Measurements from ENCODE around the gene TBXAS1. TPM values are rescaled to one million over a fixed set of nuclear protein-coding genes. Genes with fewer than 3 reads are reported as not detected.
"Not testable (repeated sequence)": the region's sequence is repeated elsewhere in the genome, so short reads cannot be mapped to it uniquely, and the experiment has no call there.

TBXAS1 gene
- total RNA-seq, 2 experiments from 2014 or later, result 5.5 to 6.0 TPM

- Mint-ChIP-seq H3K9me3 (peaks cover 12% of the 10 kb centered on the region), H3K4me1 (ENCODE audit: low read depth) (peaks cover 1% of the 10 kb centered on the region), H3K27ac (no peak overlapping the region), H3K27me3 (no peaks in the 10 kb centered on the region), H3K36me3 (ENCODE audit: low read depth) (no peaks in the 10 kb centered on the region), H3K4me3 (no peak overlapping the region)
- no peak overlapping the region for H3K4me3 ChIP-seq (ENCODE audit: low read length)
- ATAC-seq (ENCODE audit: poor library complexity), result no peak
- POLR2A ChIA-PET, result no interaction called here
- H3K9me3 ChIP-seq (ENCODE audit: control insufficient read depth in 1 of 2, insufficient read depth in 1 of 2, low read length in 2 of 2), result no peaks in the 10 kb centered on the region
- no peak for TF ChIP-seq CTCF (IDR thresholded peaks at IDR 0.05)
- H3K4me1 ChIP-seq (ENCODE audit: insufficient read depth, low read length), result no peaks in the 10 kb centered on the region
- H3K27ac ChIP-seq (ENCODE audit: low read depth in 1 of 2, low read length in 2 of 2), result no peak overlapping the region
- H3K27me3 ChIP-seq (ENCODE audit: control insufficient read depth in 1 of 2, insufficient read depth in 2 of 2, low read length in 2 of 2), result no peaks in the 10 kb centered on the region
- intact Hi-C loops (cut with DNase I, micrococcal nuclease), result no loop called here
- DNase-seq, result peak in 1 of 14 experiments; percentile 15
- no peaks in the 10 kb centered on the region for H3K36me3 ChIP-seq (ENCODE audit: insufficient read depth, low read length)
- CTCF ChIA-PET, result no interaction called here
These were observed 72.8 kb downstream of the TBXAS1 start for GRCh38 chr7:139901901-139902300.

DNA sequence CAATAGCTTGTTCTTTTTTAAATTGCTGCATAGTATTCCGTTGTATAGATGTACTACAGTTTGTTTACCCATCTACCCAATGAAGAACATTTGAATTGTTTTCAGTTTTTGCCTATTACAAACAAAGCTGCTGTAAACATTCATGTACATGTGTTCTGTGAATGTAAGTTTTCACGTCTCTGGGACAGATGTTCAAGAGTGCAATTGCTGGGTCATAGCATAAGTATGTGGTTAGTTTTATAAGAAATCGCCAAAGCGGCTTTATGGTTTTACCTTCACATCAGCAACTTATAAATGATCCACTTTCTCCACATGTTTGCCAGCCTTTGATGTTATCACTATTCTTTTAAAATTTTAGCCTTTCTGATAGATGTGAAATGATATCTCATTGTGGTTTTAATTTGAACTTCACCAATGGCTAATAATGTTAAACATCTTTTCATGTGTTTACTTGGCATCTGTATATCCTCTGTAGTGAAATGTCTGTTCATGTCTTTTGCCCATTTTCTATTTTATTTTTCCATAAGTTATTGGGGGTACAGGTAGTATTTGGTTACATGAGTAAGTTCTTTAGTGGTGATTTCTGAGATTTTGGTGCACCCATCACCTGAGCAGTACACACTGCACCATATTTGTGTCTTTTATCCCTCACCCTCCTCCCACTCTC is 73.5 kb downstream of the TBXAS1 start:
- Mint-ChIP-seq H3K27ac (no peak overlapping the region), H3K36me3 (ENCODE audit: low read depth) (no peaks in the 10 kb centered on the region), H3K4me3 (no peak overlapping the region), H3K27me3 (no peaks in the 10 kb centered on the region), H3K4me1 (ENCODE audit: low read depth) (peaks cover 8% of the 10 kb centered on the region), H3K9me3 (peaks cover 13% of the 10 kb centered on the region)
- TF ChIP-seq CTCF (IDR thresholded peaks at IDR 0.05), result no peak
- ATAC-seq (ENCODE audit: poor library complexity), result no peak
- ChIA-PET POLR2A (no interaction called here), CTCF (no interaction called here)
- DNase-seq, result no peak
- Histone ChIP-seq H3K27ac (ENCODE audit: low read depth in 1 of 2, low read length in 2 of 2) (no peak overlapping the region), H3K27me3 (ENCODE audit: control insufficient read depth in 1 of 2, insufficient read depth in 2 of 2, low read length in 2 of 2) (no peaks in the 10 kb centered on the region), H3K36me3 (ENCODE audit: insufficient read depth, low read length) (no peaks in the 10 kb centered on the region), H3K4me3 (ENCODE audit: low read length) (no peak overlapping the region), H3K4me1 (ENCODE audit: insufficient read depth, low read length) (no peaks in the 10 kb centered on the region), H3K9me3 (ENCODE audit: control insufficient read depth in 1 of 2, insufficient read depth in 1 of 2, low read length in 2 of 2) (no peaks in the 10 kb centered on the region)
- intact Hi-C loops (cut with DNase I, micrococcal nuclease), result no loop called here

DNA sequence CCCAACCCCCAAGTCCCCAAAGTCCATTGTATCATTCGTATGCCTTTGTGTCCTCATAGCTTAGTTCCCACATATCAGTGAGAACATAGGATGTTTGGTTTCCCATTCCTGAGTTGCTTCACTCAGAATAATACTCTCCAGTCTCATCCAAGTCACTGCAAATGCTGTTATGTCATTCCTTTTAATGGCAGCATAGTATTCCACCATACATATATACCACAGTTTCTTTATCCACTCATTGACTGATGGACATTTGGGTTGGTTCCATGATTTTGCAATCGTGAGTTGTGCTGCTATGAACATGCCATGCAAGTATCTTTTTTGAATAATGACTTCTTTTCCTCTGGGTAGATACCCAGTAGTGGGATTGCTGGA is 74.0 kb downstream of the TBXAS1 start:
- peaks cover 13% of the 10 kb centered on the region for H3K9me3 Mint-ChIP-seq
- H3K36me3 Mint-ChIP-seq (ENCODE audit: low read depth); H3K36me3 ChIP-seq (ENCODE audit: insufficient read depth, low read length); DNase-seq; H3K4me3 ChIP-seq (ENCODE audit: low read length); H3K27me3 ChIP-seq (ENCODE audit: control insufficient read depth in 1 of 2, insufficient read depth in 2 of 2, low read length in 2 of 2); H3K4me1 ChIP-seq (ENCODE audit: insufficient read depth, low read length); ATAC-seq (ENCODE audit: poor library complexity); H3K27me3 Mint-ChIP-seq; CTCF ChIA-PET; H3K9me3 ChIP-seq (ENCODE audit: control insufficient read depth in 1 of 2, insufficient read depth in 1 of 2, low read length in 2 of 2); intact Hi-C loops (cut with DNase I, micrococcal nuclease); POLR2A ChIA-PET; H3K4me3 Mint-ChIP-seq; H3K27ac Mint-ChIP-seq; H3K27ac ChIP-seq (ENCODE audit: low read depth in 1 of 2, low read length in 2 of 2): not testable (repeated sequence)
- H3K4me1 Mint-ChIP-seq (ENCODE audit: low read depth), result peaks cover 11% of the 10 kb centered on the region

DNA sequence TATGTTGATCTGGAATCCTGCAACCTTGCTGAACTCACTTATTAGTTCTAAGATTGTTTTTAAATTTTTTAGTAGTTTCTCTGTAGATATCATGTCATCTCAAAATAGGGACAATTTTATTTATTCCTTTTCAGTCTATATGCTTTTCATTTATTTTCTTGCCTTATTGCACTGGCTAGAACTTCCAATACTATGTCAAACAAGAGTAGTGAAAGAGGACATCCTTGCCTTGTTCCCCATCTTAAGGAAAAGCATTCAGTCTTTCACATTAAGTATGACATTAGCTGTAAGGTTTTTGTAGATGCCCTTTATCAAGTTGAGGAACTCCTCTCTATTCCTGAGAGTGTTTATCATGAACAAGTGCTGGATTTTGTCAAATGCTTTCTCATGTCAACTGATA is 77.8 kb downstream of the TBXAS1 start:
- ChIA-PET CTCF (no interaction called here), POLR2A (no interaction called here)
- Histone ChIP-seq H3K4me1 (ENCODE audit: insufficient read depth, low read length) (no peaks in the 10 kb centered on the region), H3K9me3 (ENCODE audit: control insufficient read depth in 1 of 2, insufficient read depth in 1 of 2, low read length in 2 of 2) (no peaks in the 10 kb centered on the region), H3K4me3 (ENCODE audit: low read length) (no peak overlapping the region), H3K36me3 (ENCODE audit: insufficient read depth, low read length) (no peaks in the 10 kb centered on the region), H3K27me3 (ENCODE audit: control insufficient read depth in 1 of 2, insufficient read depth in 2 of 2, low read length in 2 of 2) (no peaks in the 10 kb centered on the region), H3K27ac (ENCODE audit: low read depth in 1 of 2, low read length in 2 of 2) (no peak overlapping the region)
- no peak for TF ChIP-seq CTCF (IDR thresholded peaks at IDR 0.05)
- intact Hi-C loops (cut with DNase I, micrococcal nuclease), result no loop called here
- Mint-ChIP-seq H3K4me3 (no peak overlapping the region), H3K4me1 (ENCODE audit: low read depth) (peaks cover 19% of the 10 kb centered on the region), H3K36me3 (ENCODE audit: low read depth) (peaks cover 4% of the 10 kb centered on the region), H3K27ac (no peak overlapping the region), H3K27me3 (no peaks in the 10 kb centered on the region), H3K9me3 (peaks cover 13% of the 10 kb centered on the region)
- DNase-seq, result no peak
- ATAC-seq (ENCODE audit: poor library complexity), result no peak
